ENCODE results near the gene SPG11.
"Not testable (repeated sequence)": the region's sequence is repeated elsewhere in the genome, so short reads cannot be mapped to it uniquely, and the experiment has no call there.

SPG11 gene

GRCh38 chr15:44663410-44664308 is at the start of gene SPG11:
TSS of gene SPG11 (minus strand) at chr15:44663662. CDS start at chr15:44663647, 15 bp downstream.
- peak; percentile 100 for DNase-seq

DNA sequence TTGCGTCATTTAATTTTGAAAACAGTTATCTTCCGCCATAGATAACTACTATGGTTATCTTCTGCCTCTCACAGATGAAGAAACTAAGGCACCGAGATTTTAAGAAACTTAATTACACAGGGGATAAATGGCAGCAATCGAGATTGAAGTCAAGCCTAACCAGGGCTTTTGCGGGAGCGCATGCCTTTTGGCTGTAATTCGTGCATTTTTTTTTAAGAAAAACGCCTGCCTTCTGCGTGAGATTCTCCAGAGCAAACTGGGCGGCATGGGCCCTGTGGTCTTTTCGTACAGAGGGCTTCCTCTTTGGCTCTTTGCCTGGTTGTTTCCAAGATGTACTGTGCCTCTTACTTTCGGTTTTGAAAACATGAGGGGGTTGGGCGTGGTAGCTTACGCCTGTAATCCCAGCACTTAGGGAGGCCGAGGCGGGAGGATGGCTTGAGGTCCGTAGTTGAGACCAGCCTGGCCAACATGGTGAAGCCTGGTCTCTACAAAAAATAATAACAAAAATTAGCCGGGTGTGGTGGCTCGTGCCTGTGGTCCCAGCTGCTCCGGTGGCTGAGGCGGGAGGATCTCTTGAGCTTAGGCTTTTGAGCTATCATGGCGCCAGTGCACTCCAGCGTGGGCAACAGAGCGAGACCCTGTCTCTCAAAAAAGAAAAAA is 49.0 kb upstream of the SPG11 start:
- DNase-seq, result peak; percentile 82

GRCh38 chr15:44711743-44712345 is 48.4 kb upstream of the SPG11 start:
- DNase-seq, result peak; percentile 64

GRCh38 chr15:44711096-44711742 is 47.8 kb upstream of the SPG11 start, which contains the start of the genes B2M and PATL2:
TSS of gene B2M (plus strand) at chr15:44711517. CDS start at chr15:44711547, 30 bp downstream.
TSS of gene PATL2 (minus strand) at chr15:44711323. CDS start at chr15:44676490, 34,833 bp downstream.
- DNase-seq, result peak; percentile 98

GRCh38 chr15:44710236-44711095 is 47.0 kb upstream of the SPG11 start:
- DNase-seq, result peak; percentile 67

- DNase-seq, result no peak
Measured at GRCh38 chr15:44706946-44707636, 43.6 kb upstream of the SPG11 start.

GRCh38 chr15:44706401-44706800 is 42.9 kb upstream of the SPG11 start:
- DNase-seq, result no peak

GRCh38 chr15:44705986-44706385 is 42.5 kb upstream of the SPG11 start:
- DNase-seq, result no peak

GRCh38 chr15:44700676-44701075 is 37.2 kb upstream of the SPG11 start:
- DNase-seq, result not testable (repeated sequence)

DNA sequence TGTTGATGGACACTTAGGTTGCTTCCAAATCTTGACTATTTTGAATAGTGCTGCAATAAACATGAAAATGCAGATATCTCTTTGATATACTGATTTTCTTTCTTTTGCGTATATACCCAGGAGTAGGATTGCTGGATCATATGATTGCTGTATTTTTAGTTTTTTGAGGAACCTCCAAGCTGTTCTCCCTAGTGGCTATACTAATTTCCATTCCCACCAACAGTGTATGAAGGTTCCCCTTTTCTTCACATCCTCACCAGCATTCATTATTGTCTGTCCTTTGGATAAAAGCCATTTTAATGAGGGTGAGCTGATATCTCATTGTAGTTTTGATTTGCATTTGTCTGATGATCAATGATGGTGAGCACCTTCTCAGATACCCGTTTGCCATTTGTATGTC is 35.2 kb upstream of the SPG11 start:
- no peak for DNase-seq

DNA sequence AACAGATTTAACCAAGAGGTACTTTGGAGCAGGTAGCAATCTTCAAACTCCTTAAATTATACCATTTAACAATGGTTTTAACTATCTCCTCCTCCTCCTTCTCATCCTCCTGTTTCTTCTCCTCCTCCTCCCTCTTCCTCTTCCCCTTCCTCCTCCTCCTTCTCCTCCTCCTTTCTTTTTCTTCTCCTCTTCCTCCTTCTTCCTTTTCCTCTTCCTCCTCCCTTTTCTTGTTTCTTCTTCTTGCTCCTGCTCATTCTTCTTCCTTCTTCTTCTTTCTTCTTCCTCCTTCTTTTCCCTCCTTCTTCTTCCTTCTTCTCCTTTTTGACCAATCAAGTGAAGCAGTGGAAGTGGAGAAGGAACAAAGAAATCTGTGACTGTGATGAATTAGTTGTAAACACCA is 33.6 kb upstream of the SPG11 start:
- DNase-seq, result no peak

GRCh38 chr15:44695294-44695693 is 31.8 kb upstream of the SPG11 start:
- no peak for DNase-seq

DNA sequence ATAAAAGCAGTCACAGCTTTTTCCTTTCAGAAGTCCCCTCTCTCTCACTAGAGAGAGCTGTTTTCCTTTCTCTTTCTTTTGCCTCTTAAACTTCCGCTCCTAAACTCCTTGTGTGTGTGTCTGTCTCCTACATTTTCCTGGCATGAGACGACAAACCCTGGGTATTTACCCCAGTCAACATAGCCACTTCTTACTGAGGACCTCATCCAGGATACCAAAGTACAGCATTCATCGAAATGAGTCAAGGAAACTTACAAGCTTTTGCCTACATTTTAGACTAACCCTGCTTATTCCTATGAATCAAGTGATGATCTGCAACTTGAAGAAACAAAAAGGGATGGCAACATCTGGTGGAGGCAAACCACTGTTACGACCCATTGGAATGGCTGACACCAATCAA is 31.0 kb upstream of the SPG11 start:
- no peak for DNase-seq

GRCh38 chr15:44692659-44693058 is 29.2 kb upstream of the SPG11 start:
- DNase-seq, result no peak

GRCh38 chr15:44690245-44690644 is 26.8 kb upstream of the SPG11 start:
- not testable (repeated sequence) for DNase-seq

GRCh38 chr15:44689318-44689717 is 25.9 kb upstream of the SPG11 start:
- DNase-seq, result not testable (repeated sequence)

GRCh38 chr15:44682809-44683682 is 19.6 kb upstream of the SPG11 start:
- peak; percentile 86 for DNase-seq

GRCh38 chr15:44682211-44682610 is 18.7 kb upstream of the SPG11 start:
- DNase-seq, result peak; percentile 45

GRCh38 chr15:44676676-44677075 is 13.2 kb upstream of the SPG11 start:
- peak; percentile 31 for DNase-seq

GRCh38 chr15:44675911-44676310 is 12.4 kb upstream of the SPG11 start:
- no peak for DNase-seq

Data from activated CD4-positive, alpha-beta T cell treated with anti-CD3 and anti-CD28 coated beads, Interleukin-2, amount 50 U/mL, for 16 hours (primary cell).